HepG2 (cell line): Measurements from ENCODE around the gene TMIGD3. TPM values are rescaled to one million over a fixed set of nuclear protein-coding genes. Genes with fewer than 3 reads are reported as not detected.

Source experiments
- ATAC-seq: fragments of 200-7000 bp; cut with Tn5 transposase; 3 replicates; pipeline ENCODE4 v1.9.1; 2020; ENCODE audit warnings: mild to moderate bottlenecking, moderate library complexity
- BruUV-seq: library from RNA; stranded (reverse); fragments of 400-500 nt; replicated peaks from 2 replicates; lab custom pipeline; 2021; lab: Mats Ljungman, UMichigan
- CTCF ChIA-PET: fragments of 300-600 bp; formaldehyde crosslinking; extraction: SDS; loops from one replicate; lab custom pipeline; 2021; ENCODE audit warnings: low total read pairs, inconsistent platforms, low intra/inter-chr PET ratio; lab: Yijun Ruan, JAX
- POLR2A ChIA-PET: fragments of 350-600 bp; sonication (Branson Sonifier 250); formaldehyde crosslinking; loops from one replicate; lab custom pipeline; 2020; ENCODE audit warnings: antibody characterized with exemption, inconsistent platforms; lab: Yijun Ruan, JAX
- DNase-seq: peaks from one replicate; pipeline ENCODE4 v3.0.0-alpha.2; 2015; ENCODE audit warnings: low spot score
- FAIRE-seq: peaks from 3 replicates; lab custom pipeline; 2011; peaks lifted over from hg19 to GRCh38; lab: Jason Lieb, UNC
- H2AFZ ChIP-seq: one replicate; pipeline ENCODE4 v1.6.1; 2011; ENCODE audit warnings: low read length, inconsistent platforms
- H3K27ac ChIP-seq: fragments of 300-600 bp; 3 replicates; pipeline ENCODE4 v1.8.0; 2011; ENCODE audit warnings: mixed run types, mild to moderate bottlenecking, mixed read lengths, low read length, inconsistent platforms; ENCODE audit not compliant: insufficient read depth; ENCODE audit errors: extremely low read length
- H3K27me3 ChIP-seq, 2 experiments: fragments of 200-600 bp in 1 of 2; 2 replicates in 1 of 2; 3 replicates in 1 of 2; pipeline versions ENCODE4 v1.6.0 to v1.8.0; 2011; ENCODE audit warnings: low read length in 2 of 2, mild to moderate bottlenecking in 2 of 2, moderate library complexity in 2 of 2, inconsistent platforms in 1 of 2; ENCODE audit not compliant: insufficient read depth in 2 of 2, control insufficient read depth in 1 of 2
- H3K36me3 ChIP-seq, 2 experiments: fragments of 200-600 bp in 1 of 2; replicated peaks in 1 of 2; 2 replicates in 1 of 2; 3 replicates in 1 of 2; pipeline versions ENCODE4 v1.5.1 to v1.8.0; 2011; ENCODE audit warnings: low read length in 2 of 2, inconsistent platforms in 1 of 2; ENCODE audit not compliant: insufficient read depth in 2 of 2, control insufficient read depth in 1 of 2
- H3K4me1 ChIP-seq: 2 replicates; pipeline ENCODE4 v1.5.1; 2012; ENCODE audit warnings: low read length, inconsistent platforms; ENCODE audit not compliant: insufficient read depth
- H3K4me2 ChIP-seq: 2 replicates; pipeline ENCODE4 v1.6.0; 2011; ENCODE audit warnings: low read depth, low read length, inconsistent platforms
- H3K4me3 ChIP-seq, 3 experiments: fragments of 200-600 bp in 1 of 3; sonication (generic), shearing (Covaris generic) in 1 of 3; replicated peaks in 1 of 3; 2 replicates each; pipeline ENCODE4 v1.5.1; 2011 to 2016; ENCODE audit warnings: low read length in 3 of 3, inconsistent platforms in 2 of 3, low read depth in 2 of 3, mild to moderate bottlenecking in 2 of 3, control low read depth in 1 of 3, mixed read lengths in 1 of 3; ENCODE audit not compliant: insufficient read depth in 1 of 3
- H3K79me2 ChIP-seq: one replicate; pipeline ENCODE4 v1.6.1; 2011; ENCODE audit warnings: low read length, inconsistent platforms; ENCODE audit not compliant: insufficient read depth
- H3K9ac ChIP-seq: 2 replicates; pipeline ENCODE4 v1.6.0; 2011; ENCODE audit warnings: mild to moderate bottlenecking, low read depth, low read length, inconsistent platforms; ENCODE audit not compliant: insufficient read depth
- H3K9me3 ChIP-seq: 2 replicates; pipeline ENCODE4 v1.5.1; 2012; ENCODE audit warnings: mild to moderate bottlenecking, low read length
- H4K20me1 ChIP-seq: 2 replicates; pipeline ENCODE4 v1.6.0; 2011; ENCODE audit warnings: inconsistent platforms, mild to moderate bottlenecking, low read length, moderate library complexity; ENCODE audit not compliant: insufficient read depth
- FUBP1 ChIP-seq: sonication (generic); formaldehyde crosslinking; IDR thresholded peaks from 2 replicates; pipeline ENCODE4 v1.5.1; 2020; ENCODE audit warnings: missing genetic modification reagents, mild to moderate bottlenecking, borderline replicate concordance
- IKZF4 ChIP-seq: sonication (generic); formaldehyde crosslinking; IDR thresholded peaks from 2 replicates; pipeline ENCODE4 v1.5.1; 2020; ENCODE audit warnings: borderline replicate concordance, mild to moderate bottlenecking, low read depth, missing genetic modification reagents; ENCODE audit errors: not compliant biosample characterization
- NFRKB ChIP-seq: fragments of 450-650 bp; IDR thresholded peaks from 2 replicates; pipeline ENCODE4 v1.6.1; 2017
- TCF7L2 ChIP-seq: IDR thresholded peaks from 2 replicates; pipeline ENCODE4 v1.6.1; 2011; ENCODE audit warnings: mild to moderate bottlenecking, low read depth, low read length, moderate library complexity
- XRCC5 ChIP-seq: fragments of 200-400 bp; formaldehyde crosslinking; optimal IDR thresholded peaks from 2 replicates; pipeline ENCODE3; 2017; ENCODE audit warnings: mild to moderate bottlenecking, low read length
- ZFP90 ChIP-seq: sonication (generic); formaldehyde crosslinking; IDR thresholded peaks from 2 replicates; pipeline ENCODE4 v1.8.0; 2022; ENCODE audit warnings: missing genetic modification reagents, mild to moderate bottlenecking, inconsistent platforms, borderline replicate concordance
- ZNF496 ChIP-seq: sonication (generic); formaldehyde crosslinking; IDR thresholded peaks from 2 replicates; pipeline ENCODE4 v1.8.1; 2023; ENCODE audit warnings: mild to moderate bottlenecking, moderate library complexity, missing genetic modification reagents; ENCODE audit not compliant: insufficient replicate concordance
- ZNF547 ChIP-seq: sonication (generic); formaldehyde crosslinking; IDR thresholded peaks from 2 replicates; pipeline ENCODE4 v1.5.1; 2020; ENCODE audit warnings: mild to moderate bottlenecking, missing genetic modification reagents
- WGBS: methylation state at CpG from one replicate; pipeline ENCODE4 v1.1.6; 2017; ENCODE audit warnings: low lambda C conversion rate; 5-methylcytosine and 5-hydroxymethylcytosine counted together
- in situ Hi-C: cut with HindIII; loops from 2 replicates; pipeline ENCODE4 v1.10.0; 2017; ENCODE audit warnings: low pct_unique_long_range_greater_than_20kb; ENCODE audit not compliant: extremely low pct_ligation_motif_present
- intact Hi-C: fragments of 100-400 bp; cut with micrococcal nuclease; formaldehyde crosslinking; loops from one replicate; pipeline ENCODE4 v1.10.0; 2022; ENCODE audit not compliant: unreplicated experiment
- polyA plus RNA-seq, 8 experiments: library from polyadenylated mRNA; depleted of rRNA in 3 of 8; stranded (reverse) in 7 of 8; unstranded in 1 of 8; fragments of >200 nt; fragmentation: Illumina TruSeq in 4 of 8; extraction: Trizol in 4 of 8; gene quantifications; 2 replicates each; pipeline versions ENCODE4 v1.2.1 to v1.2.3, GENCODE V29; 2011 to 2016; ENCODE audit warnings: low read depth in 4 of 8, missing spikeins in 1 of 8, mixed read lengths in 1 of 8; ENCODE audit not compliant: insufficient read depth in 1 of 8
- total RNA-seq, 5 experiments: library from RNA; depleted of rRNA; stranded (reverse); fragments of >200 nt; fragmentation: Illumina TruSeq; extraction: Trizol; gene quantifications; 2 replicates each; pipeline ENCODE4 v1.2.3, GENCODE V29; 2016; ENCODE audit warnings: low read depth in 1 of 5
- TF ChIP-seq, protein P1 (sequence below): sonication (generic); formaldehyde crosslinking; IDR thresholded peaks from 2 replicates; pipeline ENCODE4 v1.4.0; 2020; ENCODE audit warnings: missing genetic modification reagents

TMIGD3 gene
- total and polyA plus RNA-seq, 2 of the 13 experiments (the other 11 are each of a cell fraction or from before 2014, with no cell fraction given): not detected

GRCh38 chr1:111486431-111486830 is 17.0 kb downstream of the TMIGD3 start:
- H3K36me3 ChIP-seq: no peaks in the 10 kb centered on the region
- WGBS: 69% methylated on average over 7 of the region's 7 CpGs
- no peak overlapping the region for H3K9ac ChIP-seq
- H4K20me1 ChIP-seq: no peaks in the 10 kb centered on the region
- H2AFZ ChIP-seq: no peak overlapping the region
- ATAC-seq (no peak), DNase-seq (no peak), FAIRE-seq (no peak)
- intact Hi-C loops: no loop called here
- peaks cover 5 to 39% of the 10 kb centered on the region in 2 experiments; a peak in 3 of 5 replicates for H3K27me3 ChIP-seq
- TF ChIP-seq FUBP1 (CRISPR knock-in tag): no peak
- no peak for TF ChIP-seq XRCC5
- TF ChIP-seq ZFP90 (CRISPR knock-in tag): no peak
- no peak for TF ChIP-seq TCF7L2
- no peak for TF ChIP-seq ZNF496 (CRISPR knock-in tag)
- TF ChIP-seq, protein P1, sequence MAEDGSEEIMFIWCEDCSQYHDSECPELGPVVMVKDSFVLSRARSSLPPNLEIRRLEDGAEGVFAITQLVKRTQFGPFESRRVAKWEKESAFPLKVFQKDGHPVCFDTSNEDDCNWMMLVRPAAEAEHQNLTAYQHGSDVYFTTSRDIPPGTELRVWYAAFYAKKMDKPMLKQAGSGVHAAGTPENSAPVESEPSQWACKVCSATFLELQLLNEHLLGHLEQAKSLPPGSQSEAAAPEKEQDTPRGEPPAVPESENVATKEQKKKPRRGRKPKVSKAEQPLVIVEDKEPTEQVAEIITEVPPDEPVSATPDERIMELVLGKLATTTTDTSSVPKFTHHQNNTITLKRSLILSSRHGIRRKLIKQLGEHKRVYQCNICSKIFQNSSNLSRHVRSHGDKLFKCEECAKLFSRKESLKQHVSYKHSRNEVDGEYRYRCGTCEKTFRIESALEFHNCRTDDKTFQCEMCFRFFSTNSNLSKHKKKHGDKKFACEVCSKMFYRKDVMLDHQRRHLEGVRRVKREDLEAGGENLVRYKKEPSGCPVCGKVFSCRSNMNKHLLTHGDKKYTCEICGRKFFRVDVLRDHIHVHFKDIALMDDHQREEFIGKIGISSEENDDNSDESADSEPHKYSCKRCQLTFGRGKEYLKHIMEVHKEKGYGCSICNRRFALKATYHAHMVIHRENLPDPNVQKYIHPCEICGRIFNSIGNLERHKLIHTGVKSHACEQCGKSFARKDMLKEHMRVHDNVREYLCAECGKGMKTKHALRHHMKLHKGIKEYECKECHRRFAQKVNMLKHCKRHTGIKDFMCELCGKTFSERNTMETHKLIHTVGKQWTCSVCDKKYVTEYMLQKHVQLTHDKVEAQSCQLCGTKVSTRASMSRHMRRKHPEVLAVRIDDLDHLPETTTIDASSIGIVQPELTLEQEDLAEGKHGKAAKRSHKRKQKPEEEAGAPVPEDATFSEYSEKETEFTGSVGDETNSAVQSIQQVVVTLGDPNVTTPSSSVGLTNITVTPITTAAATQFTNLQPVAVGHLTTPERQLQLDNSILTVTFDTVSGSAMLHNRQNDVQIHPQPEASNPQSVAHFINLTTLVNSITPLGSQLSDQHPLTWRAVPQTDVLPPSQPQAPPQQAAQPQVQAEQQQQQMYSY (CRISPR knock-in tag): no peak
- no peak for TF ChIP-seq NFRKB
- no peak for TF ChIP-seq ZNF547 (CRISPR knock-in tag)
- TF ChIP-seq IKZF4: no peak
- POLR2A ChIA-PET: no interaction called here
- in situ Hi-C loops: no loop called here
- CTCF ChIA-PET: no interaction called here
- BruUV-seq: no TSS peak
- H3K4me3 ChIP-seq: no peak overlapping the region
- no peak overlapping the region for H3K4me2 ChIP-seq
- H3K79me2 ChIP-seq: no peaks in the 10 kb centered on the region
- H3K4me1 ChIP-seq: peaks cover 9% of the 10 kb centered on the region; the same call in 1 of the 2 replicates
- H3K27ac ChIP-seq: no peak overlapping the region
- no peaks in the 10 kb centered on the region for H3K9me3 ChIP-seq
